HG03575 (cell line): ENCODE results near the gene AFAP1.

ENCODE experiments used
- ATAC-seq: cut with Tn5 transposase; IDR thresholded peaks from one replicate; pipeline ENCODE4 v1.9.1; 2021; ENCODE audit not compliant: unreplicated experiment, insufficient number of reproducible peaks, low FRiP score; ENCODE audit errors: extremely low read depth

AFAP1 gene

DNA sequence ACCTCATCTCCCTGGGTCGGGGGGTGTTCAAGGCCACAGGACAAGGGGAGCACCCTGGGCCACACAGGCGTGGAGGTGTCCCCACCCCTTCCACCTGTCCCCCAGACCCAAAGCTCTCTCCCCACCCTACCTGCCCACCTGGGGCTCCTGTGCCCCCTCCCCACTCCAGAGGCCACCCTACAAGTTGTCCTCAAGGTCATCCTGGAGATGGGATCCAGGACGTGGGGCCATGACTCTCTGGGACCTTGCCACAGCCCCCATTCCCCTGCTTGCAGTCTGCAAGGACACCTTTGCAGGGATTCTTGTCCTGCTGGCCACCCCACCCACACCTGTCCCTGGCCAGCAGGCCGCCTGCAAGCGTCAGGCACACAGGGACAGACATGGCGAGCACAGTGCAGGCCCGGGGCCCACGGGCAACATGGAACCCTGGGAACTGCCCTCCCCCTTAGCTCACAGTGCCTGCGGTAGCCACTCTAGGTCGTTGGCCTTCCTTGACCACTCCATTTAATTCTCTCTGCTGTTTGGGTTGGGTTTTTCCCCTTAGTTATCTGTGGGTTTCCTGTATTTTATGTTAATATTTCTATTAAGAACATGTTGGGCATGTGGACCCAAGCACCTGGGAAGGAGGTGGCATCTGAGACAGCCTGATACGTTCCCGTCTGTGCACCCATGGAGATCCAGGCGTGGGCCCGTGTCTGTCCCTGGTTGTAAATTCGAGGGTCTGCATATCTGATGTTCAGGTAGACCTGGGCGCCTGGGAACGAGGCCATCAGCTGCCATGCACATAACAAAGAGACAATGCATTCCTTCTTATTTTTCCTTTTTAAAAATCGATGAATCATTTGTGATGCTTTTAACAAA, 197.5 kb downstream of the AFAP1 start:
- ATAC-seq: no peak

DNA sequence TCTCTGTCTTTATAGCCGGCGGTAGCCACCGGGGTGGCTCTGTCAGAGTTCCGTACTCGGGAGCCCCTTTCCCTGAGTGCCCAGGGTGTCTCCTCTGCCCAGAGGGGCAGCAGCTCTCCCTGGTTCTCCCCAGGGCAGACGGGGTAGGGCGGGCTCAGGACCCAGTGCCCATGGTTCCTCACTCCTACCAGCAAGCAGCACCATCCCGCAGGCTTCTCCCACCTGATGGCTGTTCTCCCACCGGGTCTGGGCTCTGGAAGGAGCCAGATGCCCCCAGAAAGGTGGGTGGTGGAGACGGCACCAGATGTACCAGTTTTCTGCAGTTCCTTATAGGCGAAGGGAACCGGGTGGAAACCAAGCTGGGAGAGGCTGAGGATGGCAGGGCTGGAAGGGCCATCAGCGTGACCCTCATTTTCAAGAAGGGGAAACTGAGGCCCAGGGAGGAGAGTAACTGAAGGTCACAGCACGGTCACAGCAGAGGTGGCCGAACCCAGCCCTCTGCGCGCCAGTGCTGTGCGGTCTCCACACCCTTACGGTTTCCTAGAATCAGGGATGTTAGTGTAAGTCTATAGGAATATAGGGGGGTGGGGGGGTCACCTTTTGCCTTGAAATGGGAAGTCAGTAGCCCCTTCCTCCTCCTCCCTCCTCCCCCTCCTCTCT, 198.7 kb downstream of the AFAP1 start:
- no peak for ATAC-seq

DNA sequence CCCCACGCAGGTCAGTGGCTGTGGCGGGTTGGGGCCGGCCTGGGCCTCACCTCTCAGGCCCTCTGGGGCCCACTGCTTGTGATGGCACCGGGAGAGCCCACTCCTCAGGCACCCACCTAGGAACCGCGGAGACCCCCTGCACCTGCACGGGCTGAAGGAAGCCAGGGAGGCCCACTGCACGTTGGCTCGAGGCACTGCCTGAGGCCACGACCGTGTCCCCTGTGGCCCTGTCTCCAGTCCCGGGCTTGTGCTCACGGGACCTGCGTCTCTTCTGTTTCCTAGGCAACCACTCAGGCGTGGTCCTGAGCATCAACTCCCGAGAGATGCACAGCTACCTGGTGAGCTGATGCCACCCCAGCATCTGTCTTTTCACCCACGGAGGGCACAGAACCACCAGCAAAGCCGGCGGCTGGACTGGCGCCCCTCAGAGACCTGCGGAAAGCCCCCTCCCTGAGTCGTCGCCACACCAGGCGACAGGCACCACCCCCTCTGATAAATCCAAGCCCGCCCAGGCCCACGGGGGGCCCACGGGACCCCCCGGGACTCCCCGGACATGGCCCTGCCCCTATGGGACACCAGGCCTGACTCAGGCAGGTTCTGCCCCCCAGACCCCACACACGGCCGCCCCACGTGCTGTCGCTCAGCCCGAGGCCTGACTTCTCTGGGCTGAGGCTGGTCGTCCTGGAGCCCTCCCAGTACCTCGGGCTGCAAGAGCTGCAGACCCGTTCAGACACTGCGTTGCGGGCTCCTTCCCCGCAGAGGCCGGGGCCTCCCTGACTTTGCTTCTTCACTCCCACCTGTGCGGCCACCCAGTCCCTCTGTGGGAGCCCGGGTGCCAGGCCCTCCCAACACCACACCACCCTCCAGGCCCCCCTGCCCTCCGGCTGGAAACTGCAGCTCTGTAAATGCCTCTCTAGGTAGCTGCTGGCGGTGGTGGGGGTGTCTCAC, 199.5 kb downstream of the AFAP1 start:
- ATAC-seq: no peak

DNA sequence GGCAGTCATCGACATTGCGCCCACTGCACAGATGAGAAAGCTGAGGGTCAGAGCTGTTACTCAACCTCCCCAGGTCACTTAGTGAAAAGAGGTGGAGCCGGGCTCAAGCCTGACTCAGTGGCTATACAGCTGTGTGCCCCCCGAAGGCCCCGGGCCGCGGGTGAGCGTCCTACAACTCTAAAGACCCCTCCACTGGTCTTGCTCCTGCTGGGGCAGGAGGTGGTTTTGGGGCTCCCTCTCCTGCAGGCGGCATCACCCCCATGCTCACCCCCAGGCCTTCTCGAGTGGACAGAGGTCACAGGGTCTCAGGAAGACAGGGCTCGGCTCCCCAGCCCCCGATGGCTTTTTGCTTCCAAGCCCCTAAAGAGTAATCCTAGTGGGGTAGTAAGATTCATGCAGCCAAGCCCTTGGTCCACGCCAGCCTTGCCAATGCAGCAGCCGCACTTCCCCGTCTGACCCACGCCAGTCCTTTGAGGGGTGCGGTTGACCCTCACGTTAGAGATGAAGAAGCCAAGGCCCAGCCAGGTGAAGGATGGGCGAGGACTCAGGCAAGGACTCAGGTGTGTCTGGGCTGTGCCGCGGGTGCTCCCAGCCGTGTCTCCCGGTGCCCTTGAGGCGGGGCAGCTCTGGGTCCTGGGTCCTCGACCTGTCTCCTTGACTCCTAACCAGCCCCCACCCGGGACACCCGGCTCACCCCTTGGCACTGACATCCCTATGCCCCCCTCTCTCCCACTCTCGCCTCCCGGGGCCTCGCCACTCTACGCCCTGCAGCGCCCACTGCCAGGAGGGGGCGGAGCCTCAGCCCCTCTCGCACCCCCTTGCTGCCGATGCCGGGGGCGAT, 200.4 kb downstream of the AFAP1 start:
- no peak for ATAC-seq

DNA sequence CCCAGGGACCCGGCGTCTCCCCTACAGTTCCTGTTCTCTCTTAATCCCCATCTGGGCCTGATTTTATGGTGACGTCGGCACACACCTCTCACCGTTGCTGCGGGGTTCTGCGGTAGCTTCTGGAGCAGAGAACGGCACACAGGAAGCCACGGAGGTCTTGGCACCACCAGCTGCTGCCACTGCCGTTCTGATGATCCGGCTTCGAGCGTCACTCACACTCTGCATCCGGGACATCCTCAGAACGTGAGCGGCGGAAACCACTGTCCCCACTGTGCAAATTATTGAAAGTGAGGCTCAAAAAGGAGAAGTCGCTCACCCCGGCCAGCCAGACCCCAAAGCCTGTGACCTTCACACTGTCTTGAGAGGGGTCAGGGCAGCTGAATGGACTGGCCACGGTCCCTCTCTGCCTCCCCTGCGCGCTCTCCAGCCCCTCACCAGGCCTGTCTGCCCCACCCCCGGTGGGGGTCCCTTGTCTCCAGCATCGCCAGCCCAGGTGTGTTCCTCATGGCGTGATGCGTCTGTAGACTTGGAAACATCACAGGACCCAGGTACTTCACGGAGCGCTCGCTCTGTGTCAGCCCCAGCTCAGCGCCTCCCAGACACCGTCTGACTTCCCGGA, 201.1 kb downstream of the AFAP1 start:
- no peak for ATAC-seq

DNA sequence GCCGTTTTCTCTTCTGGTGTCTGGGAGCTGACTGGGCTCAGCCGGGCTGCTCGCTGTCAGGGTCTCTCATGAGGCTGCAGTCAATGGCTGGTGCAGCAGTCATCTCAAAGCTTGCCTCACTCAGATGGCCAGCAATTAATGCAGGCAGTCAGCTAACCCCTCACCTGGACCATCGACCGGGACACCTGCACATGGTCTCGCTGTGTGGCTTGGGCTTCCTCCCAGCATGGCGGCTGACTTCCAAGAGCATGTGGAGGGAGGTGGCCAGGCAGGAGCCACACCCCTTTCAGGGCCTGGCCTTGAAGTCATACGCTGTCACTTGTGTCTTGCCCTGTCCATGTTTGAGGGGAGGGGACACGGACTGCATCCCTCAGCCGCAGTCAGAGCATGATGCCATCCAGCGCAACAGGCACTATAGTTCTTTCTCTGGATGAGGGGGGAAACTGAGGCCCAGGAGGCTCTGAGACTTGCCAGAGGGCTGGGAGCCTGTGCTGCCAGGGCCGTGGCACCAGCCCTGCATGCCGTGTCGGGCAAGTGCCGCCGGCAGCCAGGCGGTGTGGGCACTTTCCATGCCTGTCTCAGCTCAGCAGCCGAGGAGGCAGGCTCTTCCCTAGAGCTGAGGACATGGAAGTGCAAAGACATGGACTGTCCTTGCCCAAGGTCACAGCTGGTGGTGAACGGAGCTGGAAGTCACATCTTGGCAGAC, 201.8 kb downstream of the AFAP1 start:
- no peak for ATAC-seq

DNA sequence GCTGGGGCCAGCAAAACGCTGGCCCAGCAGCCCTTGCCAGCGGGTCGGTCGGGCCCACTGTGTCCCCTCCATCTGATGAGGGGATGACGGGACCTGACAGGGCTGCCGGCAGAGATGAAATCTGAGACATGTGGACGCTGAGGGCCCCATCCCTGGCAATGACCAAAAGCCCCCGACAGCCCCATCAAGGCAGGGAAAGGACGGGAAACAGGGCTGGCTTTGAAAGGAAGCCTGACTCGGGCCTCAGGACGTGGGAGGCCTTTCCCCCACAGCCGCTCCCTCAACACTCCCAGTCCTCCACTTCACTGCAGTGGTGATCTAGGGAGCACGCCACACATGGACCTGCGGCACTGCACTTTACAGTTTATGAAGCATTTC, 202.4 kb downstream of the AFAP1 start:
- ATAC-seq: no peak

DNA sequence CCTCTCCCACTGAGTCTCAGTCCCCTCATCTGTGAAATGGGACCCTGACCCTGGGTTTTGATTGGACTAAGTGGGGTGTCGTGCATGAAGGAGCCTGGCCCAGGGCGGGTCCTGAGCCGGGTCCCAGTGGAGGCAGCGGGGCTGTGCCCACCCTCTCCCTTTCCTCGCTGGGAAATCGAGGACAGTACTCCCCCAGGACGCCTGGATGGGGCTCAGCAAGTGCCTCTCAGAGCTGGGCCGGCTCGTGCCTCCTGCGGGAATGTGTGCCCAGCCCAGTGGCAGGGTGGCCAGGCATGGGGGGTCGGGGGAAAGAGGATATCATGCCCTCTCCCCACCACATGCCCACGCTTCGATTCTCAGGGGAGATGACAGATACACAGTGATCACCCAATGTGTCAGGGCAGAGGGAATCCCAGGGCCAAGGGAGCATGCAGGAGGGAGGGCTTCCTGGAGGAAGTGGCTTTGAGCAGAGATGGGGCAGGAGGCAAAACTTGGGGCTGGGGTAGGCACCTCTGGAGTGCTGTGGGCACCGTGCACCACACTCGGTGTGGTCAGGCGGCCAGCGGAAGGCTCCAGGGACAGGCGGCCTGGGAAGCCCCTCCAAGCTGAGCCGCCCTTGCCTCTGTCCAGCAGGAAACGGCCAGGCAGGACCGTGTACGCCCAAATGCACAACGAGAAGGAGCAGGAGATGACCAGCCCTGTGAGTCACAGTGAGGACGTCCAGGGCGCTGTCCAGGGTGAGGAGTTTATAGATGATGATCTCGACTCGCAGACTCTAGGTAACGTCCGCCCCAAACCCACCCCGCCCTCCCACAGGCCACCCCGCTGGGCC, 203.0 kb downstream of the AFAP1 start:
- no peak for ATAC-seq

DNA sequence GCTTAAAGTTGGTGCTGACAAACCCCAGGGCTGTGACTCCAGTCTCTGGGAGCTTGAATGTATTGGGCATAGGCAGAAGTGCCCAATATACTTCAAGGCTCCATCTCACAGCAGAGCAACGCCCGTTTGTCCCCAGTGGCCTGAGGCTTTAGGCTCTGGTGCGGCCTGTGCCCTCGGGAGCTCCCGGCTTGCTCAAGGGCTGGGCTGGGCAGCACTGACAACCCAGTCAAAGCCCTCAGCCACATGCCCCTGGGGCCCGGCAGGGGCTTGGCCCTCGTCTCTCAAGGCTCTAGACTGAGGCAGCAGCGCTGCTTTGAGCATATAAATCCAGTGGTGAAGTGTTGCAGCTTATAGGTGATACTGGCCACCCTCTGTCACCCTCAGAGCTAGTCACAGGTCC, 203.7 kb downstream of the AFAP1 start:
- no peak for ATAC-seq

DNA sequence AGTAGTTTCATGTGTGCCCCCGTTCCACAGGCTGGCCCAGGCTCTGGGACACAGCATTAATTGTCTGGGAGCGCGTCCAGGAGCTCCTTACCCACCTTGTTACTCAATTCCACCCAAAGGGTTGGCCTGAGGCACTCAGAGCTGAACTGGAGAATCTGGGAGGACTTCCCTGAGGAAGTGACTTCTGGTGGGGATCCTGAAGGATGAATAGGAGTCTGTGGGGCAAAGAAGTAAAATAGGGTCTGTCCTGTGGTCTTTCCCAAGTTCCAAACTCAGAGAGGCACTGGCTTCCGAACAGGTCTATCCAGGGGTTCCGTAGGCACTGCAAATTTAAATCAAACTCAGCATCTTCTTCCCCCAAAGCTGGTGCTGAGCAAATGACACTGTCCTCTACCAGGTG, 204.3 kb downstream of the AFAP1 start:
- no peak for ATAC-seq

DNA sequence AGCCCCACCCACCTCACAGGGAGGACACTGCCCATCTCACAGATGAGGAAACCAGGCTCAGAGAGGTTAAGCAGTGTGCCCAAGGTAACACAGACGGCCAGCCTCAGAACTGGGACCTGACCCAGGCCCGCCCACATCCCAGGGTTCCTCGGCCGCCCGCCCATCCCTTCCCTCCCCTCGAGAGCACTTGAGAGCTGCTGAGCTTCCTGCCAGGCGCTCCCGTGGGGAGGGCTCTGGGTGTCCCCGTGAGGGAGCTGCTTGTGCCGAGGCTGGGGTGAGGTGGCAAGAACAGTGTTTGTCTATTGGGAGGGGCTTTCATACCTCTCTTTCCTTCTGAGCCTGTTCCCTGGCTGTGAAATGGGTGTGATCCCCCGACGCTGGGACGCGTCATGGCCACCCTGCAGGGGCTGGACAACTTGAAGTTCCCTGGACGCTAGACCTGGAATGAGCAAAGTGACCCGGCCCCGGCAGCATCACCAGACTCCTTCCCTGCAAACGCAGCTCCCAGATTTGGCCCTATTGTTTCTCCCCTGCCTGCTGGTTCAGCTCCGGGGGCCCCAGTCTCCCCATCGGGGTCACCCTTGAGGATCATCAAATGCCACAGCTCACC, 204.9 kb downstream of the AFAP1 start:
- no peak for ATAC-seq

DNA sequence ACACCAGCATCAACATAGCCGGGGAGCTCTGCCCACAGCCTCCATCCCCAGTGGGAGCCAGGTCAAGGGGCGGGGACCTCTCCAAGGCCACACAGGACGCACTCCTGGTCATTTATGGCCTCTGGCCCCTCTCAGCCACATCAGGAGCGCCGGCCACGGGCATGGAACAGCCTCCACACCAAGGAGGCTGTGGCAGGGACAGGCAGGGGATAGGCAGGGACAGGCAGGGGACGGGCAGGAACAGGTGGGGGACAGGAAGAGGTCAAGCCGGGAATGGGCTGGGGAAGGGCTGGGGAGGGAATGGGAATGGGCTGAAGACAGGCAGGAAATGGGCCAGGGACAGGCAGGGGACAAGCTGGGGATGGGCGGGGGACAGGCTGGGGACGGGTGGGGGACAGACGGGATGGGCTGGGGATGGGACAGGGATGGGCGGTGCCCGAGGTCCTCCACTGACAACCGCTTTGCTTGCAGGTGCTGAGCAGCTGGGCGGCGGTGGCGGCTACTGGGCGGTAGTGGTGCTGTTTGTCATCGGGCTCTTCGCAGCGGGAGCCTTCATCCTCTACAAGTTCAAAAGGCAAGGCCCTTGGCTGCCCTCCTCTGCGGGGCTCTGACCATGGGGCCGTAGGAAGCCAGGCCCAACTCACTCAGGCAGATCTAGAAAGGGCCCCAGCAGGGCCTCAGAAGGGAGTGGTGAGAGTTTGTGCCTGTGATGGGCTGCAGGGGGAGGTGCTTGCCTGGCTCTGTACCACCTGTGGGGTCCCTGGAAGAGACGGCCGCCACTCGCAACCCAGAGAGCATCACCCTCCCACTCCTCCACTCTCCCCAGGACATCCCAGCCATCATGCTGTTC, 205.6 kb downstream of the AFAP1 start:
- no peak for ATAC-seq

DNA sequence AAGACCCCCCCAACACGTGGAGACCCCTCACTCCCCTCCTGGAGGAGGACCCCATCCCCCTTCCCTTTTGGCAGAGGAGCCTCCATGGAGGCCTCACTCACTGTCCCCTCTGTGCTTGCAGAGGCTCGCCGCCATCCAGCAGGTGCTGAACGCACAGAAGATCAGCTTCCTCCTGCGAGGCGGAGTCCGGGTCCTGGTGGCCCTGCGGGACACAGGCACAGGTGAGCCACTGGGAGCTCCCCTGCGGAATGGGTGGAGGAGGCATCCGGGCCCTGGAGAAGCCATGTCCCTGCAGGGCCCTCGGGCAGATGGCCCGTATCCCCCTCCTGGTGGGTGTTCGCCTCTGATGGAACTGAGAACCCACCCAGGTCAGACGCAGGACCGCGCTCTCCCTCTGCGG, 206.5 kb downstream of the AFAP1 start:
- no peak for ATAC-seq

DNA sequence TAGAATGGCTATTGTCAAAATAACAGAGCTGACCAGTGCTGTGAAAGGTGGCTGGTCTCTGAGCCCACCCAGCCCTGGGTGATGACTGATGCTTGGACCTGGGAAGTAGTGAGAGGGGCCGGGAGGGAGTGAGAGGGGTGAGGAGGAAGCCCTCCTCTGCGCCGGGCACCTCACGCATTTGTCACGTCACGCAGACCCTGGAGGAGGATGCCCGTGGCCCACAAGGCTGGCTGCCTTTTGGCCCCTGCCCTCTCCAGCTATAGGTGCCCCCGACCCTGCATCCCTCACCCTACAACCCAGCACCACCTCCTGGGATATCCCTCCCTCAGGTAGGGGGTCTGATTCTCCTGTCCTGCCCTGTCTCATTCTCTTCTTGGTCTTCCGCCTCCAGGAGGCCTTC, 207.4 kb downstream of the AFAP1 start:
- ATAC-seq: no peak

DNA sequence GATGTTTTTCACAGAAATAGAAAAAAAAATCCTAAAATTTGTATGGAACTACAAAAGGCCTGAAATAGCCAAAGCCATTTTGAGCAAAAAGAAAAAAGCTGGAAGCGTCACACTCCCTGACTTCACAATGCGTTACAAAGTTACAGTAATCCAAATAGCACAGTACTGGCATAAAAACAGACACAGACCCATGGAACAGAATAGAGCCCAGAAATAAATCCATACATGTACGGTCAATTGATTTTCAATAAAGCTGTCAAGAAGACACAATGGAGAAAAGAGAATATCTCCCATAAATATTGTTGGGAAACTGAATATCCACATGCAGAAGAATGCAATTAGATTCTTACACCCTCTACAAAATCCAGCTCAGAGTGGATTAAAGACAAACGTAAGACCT, 208.2 kb downstream of the AFAP1 start:
- ATAC-seq: no peak

DNA sequence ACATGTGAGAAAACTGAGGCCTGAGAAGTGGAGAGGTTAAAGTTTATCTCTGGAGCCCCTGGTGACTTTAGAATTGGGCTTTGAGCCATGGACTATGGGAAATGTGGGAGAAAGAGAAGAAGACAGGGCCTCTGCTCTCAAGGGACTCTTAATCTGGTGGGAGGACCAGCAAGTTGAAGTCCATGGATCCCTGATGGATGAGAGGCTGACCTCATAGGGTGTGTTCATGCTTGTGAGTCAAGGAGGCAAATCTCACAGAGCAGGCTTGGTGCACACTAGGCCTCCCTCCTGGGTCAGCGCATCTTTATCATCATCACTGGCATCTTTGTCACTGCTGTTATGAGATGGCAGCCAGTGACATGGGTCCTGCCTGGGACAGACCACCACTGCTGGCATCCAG, 211.9 kb downstream of the AFAP1 start:
- no peak for ATAC-seq
